ENCODE results near the gene FASN. TPM values are rescaled to one million over a fixed set of nuclear protein-coding genes. Genes with fewer than 3 reads are reported as not detected.

FASN gene
- total and polyA plus RNA-seq, 2 donors (not counting 1 experiment from before 2014, with no cell fraction given), result 19.4 to 35.6 TPM

DNA sequence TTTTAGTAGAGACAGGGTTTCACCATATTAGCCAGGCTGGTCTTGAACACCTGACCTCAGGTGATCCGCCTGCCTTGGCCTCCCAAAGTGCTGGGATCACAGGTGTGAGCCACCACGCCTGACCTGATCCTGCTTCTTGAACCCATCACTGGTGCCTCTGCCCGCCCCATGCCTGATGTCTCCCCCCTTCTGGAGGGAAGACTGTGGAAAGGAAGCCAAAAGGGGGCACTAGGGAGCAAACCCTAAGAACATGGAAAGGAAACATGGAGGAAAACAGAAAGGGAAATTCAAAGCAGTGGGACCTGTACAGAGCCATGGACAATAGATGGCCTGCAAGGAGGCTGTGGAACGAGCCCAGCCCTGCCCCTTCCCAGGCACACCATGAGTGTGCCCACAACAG lies 31.1 kb upstream of the FASN start:
- Histone ChIP-seq H3K27me3 (replicated peaks in 1 of 4; ENCODE audit: control extremely low read depth in 1 of 4, control insufficient read depth in 3 of 4, insufficient read depth in 4 of 4, low read length in 3 of 4) (no peaks in the 10 kb centered on the region), H3K4me3 (ENCODE audit: control extremely low read depth in 1 of 5, extremely low read depth in 1 of 5, insufficient read depth in 1 of 5, low read depth in 2 of 5, low read length in 4 of 5) (no peak overlapping the region), H2AFZ (ENCODE audit: insufficient read depth, low read depth, low read length, poor library complexity, severe bottlenecking) (no peak overlapping the region), H3K4me2 (replicated peaks; ENCODE audit: low read depth, low read length, poor library complexity, severe bottlenecking) (no peak overlapping the region), H3K4me1 (ENCODE audit: control insufficient read depth in 2 of 2, insufficient read depth in 2 of 2, low read length in 2 of 2) (no peaks in the 10 kb centered on the region), H3K36me3 (replicated peaks in 1 of 2; ENCODE audit: control extremely low read depth in 1 of 2, control insufficient read depth in 1 of 2, extremely low read depth in 1 of 2, insufficient read depth in 2 of 2, low read length in 1 of 2) (no peaks in the 10 kb centered on the region), H3K79me2 (ENCODE audit: control insufficient read depth, insufficient read depth, low read length) (no peaks in the 10 kb centered on the region), H3K9me3 (ENCODE audit: control extremely low read depth in 1 of 3, control insufficient read depth in 2 of 3, insufficient read depth in 1 of 3, low read length in 2 of 3) (no peaks in the 10 kb centered on the region), H4K20me1 (ENCODE audit: control insufficient read depth, insufficient read depth, low read length, poor library complexity, severe bottlenecking) (no peaks in the 10 kb centered on the region), H3K27ac (ENCODE audit: low read length in 2 of 2) (no peak overlapping the region), H3K9ac (ENCODE audit: low read length) (no peak overlapping the region)
- WGBS (ENCODE audit: insufficient coverage), result 93% methylated on average over 4 of the region's 4 CpGs
- TF ChIP-seq, protein P1, sequence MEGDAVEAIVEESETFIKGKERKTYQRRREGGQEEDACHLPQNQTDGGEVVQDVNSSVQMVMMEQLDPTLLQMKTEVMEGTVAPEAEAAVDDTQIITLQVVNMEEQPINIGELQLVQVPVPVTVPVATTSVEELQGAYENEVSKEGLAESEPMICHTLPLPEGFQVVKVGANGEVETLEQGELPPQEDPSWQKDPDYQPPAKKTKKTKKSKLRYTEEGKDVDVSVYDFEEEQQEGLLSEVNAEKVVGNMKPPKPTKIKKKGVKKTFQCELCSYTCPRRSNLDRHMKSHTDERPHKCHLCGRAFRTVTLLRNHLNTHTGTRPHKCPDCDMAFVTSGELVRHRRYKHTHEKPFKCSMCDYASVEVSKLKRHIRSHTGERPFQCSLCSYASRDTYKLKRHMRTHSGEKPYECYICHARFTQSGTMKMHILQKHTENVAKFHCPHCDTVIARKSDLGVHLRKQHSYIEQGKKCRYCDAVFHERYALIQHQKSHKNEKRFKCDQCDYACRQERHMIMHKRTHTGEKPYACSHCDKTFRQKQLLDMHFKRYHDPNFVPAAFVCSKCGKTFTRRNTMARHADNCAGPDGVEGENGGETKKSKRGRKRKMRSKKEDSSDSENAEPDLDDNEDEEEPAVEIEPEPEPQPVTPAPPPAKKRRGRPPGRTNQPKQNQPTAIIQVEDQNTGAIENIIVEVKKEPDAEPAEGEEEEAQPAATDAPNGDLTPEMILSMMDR (IDR thresholded peaks at IDR 0.05), result no peak
- no peak for TF ChIP-seq EZH2 (IDR thresholded peaks at IDR 0.05; ENCODE audit: borderline replicate concordance, insufficient read depth, low read depth, low read length, poor library complexity, severe bottlenecking)
- intact Hi-C loops (cut with micrococcal nuclease), result no loop called here
- Mint-ChIP-seq H3K27me3 (no peaks in the 10 kb centered on the region), H3K9me3 (ENCODE audit: insufficient read depth) (no peaks in the 10 kb centered on the region), H3K4me3 (no peak overlapping the region), H3K4me1 (peaks cover 7% of the 10 kb centered on the region), H3K27ac (no peak overlapping the region)
- DNase-seq (no peak), ATAC-seq (ENCODE audit: low read depth) (no peak)
- CTCF ChIA-PET, result no interaction called here
- POLR2A ChIA-PET, result no interaction called here

DNA sequence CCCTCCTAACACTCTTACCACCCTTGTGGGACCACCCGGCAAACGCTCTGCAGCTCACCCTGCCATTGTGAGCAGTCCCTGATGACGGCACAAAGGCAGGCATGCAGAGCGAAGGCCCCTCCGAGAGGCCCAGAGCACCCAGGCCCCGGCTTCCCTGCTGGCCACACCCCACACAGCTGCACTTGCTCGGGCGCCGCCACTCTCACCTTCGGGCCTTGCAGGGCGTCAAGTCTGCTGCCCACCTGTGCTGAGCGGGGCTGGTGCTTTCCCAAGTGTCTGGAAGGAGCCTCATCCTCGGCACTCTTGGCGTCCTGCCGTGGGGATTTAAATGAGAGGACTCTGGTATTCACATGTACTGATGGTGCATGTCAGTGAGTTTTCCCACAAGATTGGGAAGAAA lies 30.3 kb upstream of the FASN start:
- H3K36me3 ChIP-seq (replicated peaks in 1 of 2; ENCODE audit: control extremely low read depth in 1 of 2, control insufficient read depth in 1 of 2, extremely low read depth in 1 of 2, insufficient read depth in 2 of 2, low read length in 1 of 2), result no peaks in the 10 kb centered on the region
- Mint-ChIP-seq H3K4me3 (no peak overlapping the region), H3K27ac (no peak overlapping the region), H3K4me1 (peaks cover 2% of the 10 kb centered on the region), H3K27me3 (no peaks in the 10 kb centered on the region), H3K9me3 (ENCODE audit: insufficient read depth) (no peaks in the 10 kb centered on the region)
- no peaks in the 10 kb centered on the region for H3K9me3 ChIP-seq (ENCODE audit: control extremely low read depth in 1 of 3, control insufficient read depth in 2 of 3, insufficient read depth in 1 of 3, low read length in 2 of 3)
- H3K9ac ChIP-seq (ENCODE audit: low read length), result no peak overlapping the region
- WGBS (ENCODE audit: insufficient coverage), result 93% methylated on average over 15 of the region's 15 CpGs
- DNase-seq (no peak), ATAC-seq (ENCODE audit: low read depth) (no peak)
- TF ChIP-seq EZH2 (IDR thresholded peaks at IDR 0.05; ENCODE audit: borderline replicate concordance, insufficient read depth, low read depth, low read length, poor library complexity, severe bottlenecking), result no peak
- TF ChIP-seq, protein P1 (IDR thresholded peaks at IDR 0.05), result no peak
- H3K4me3 ChIP-seq (ENCODE audit: control extremely low read depth in 1 of 5, extremely low read depth in 1 of 5, insufficient read depth in 1 of 5, low read depth in 2 of 5, low read length in 4 of 5), result no peak overlapping the region
- POLR2A ChIA-PET, result interaction anchor here (0.7 kb wide), 1 partner anchor 311 kb away, joined by 3 read pairs; no protein-coding TSS in a partner anchor
- H4K20me1 ChIP-seq (ENCODE audit: control insufficient read depth, insufficient read depth, low read length, poor library complexity, severe bottlenecking), result no peaks in the 10 kb centered on the region
- H3K4me1 ChIP-seq (ENCODE audit: control insufficient read depth in 2 of 2, insufficient read depth in 2 of 2, low read length in 2 of 2), result no peaks in the 10 kb centered on the region
- H3K4me2 ChIP-seq (replicated peaks; ENCODE audit: low read depth, low read length, poor library complexity, severe bottlenecking), result no peak overlapping the region
- H3K27me3 ChIP-seq (replicated peaks in 1 of 4; ENCODE audit: control extremely low read depth in 1 of 4, control insufficient read depth in 3 of 4, insufficient read depth in 4 of 4, low read length in 3 of 4), result no peaks in the 10 kb centered on the region
- H2AFZ ChIP-seq (ENCODE audit: insufficient read depth, low read depth, low read length, poor library complexity, severe bottlenecking), result no peak overlapping the region
- intact Hi-C loops (cut with micrococcal nuclease), result no loop called here
- no peaks in the 10 kb centered on the region for H3K79me2 ChIP-seq (ENCODE audit: control insufficient read depth, insufficient read depth, low read length)
- no peak overlapping the region for H3K27ac ChIP-seq (ENCODE audit: low read length in 2 of 2)
- CTCF ChIA-PET, result no interaction called here

All from B cell (primary cell).